GM23338 (cell line): Measurements from ENCODE around the gene SSTR3. TPM values are rescaled to one million over a fixed set of nuclear protein-coding genes. Genes with fewer than 3 reads are reported as not detected.

Experiments used
- ATAC-seq: fragments of 200-7000 bp; cut with Tn5 transposase; 3 replicates; pipeline ENCODE4 v1.9.1; 2020
- DNase-seq: peaks from one replicate; pipeline ENCODE4 v3.0.0-alpha.2; 2015; ENCODE audit warnings: low spot score
- H2AFZ ChIP-seq: fragments of 200-600 bp; sonication (generic); 2 replicates; pipeline ENCODE4 v1.8.0; 2016; ENCODE audit warnings: antibody characterized with exemption, mild to moderate bottlenecking, moderate library complexity
- H3F3A ChIP-seq: fragments of 200-600 bp; sonication (generic); replicated peaks from 2 replicates; pipeline ENCODE4 v1.8.0; 2017; ENCODE audit warnings: antibody characterized with exemption, mixed run types, low read depth
- H3K27ac ChIP-seq: fragments of 200-600 bp; sonication (generic); 2 replicates; pipeline ENCODE4 v1.6.1; 2016; ENCODE audit warnings: low read depth
- H3K27me3 ChIP-seq: fragments of 200-600 bp; sonication (generic); 2 replicates; pipeline ENCODE4 v1.8.0; 2016; ENCODE audit warnings: mild to moderate bottlenecking, mixed run types, moderate library complexity; ENCODE audit not compliant: insufficient read depth
- H3K36me3 ChIP-seq: fragments of 200-600 bp; sonication (generic); 2 replicates; pipeline ENCODE4 v1.8.0; 2016; ENCODE audit warnings: mild to moderate bottlenecking; ENCODE audit not compliant: insufficient read depth
- H3K4me1 ChIP-seq: fragments of 200-600 bp; sonication (generic); 2 replicates; pipeline ENCODE4 v1.8.0; 2016; ENCODE audit warnings: mild to moderate bottlenecking, moderate library complexity; ENCODE audit not compliant: insufficient read depth
- H3K4me2 ChIP-seq: fragments of 200-600 bp; sonication (generic); 2 replicates; pipeline ENCODE4 v1.7.1; 2017; ENCODE audit warnings: mixed run types
- H3K4me3 ChIP-seq: fragments of 200-600 bp; sonication (generic); 2 replicates; pipeline ENCODE4 v1.6.1; 2016; ENCODE audit warnings: mixed run types
- H3K79me2 ChIP-seq: fragments of 200-600 bp; sonication (generic); replicated peaks from 2 replicates; pipeline ENCODE4 v1.8.0; 2017; ENCODE audit warnings: mild to moderate bottlenecking; ENCODE audit not compliant: insufficient read depth
- H3K9me2 ChIP-seq: fragments of 200-600 bp; sonication (generic); 2 replicates; pipeline ENCODE4 v1.8.0; 2017; ENCODE audit not compliant: insufficient read depth
- H4K20me1 ChIP-seq: fragments of 200-600 bp; sonication (generic); replicated peaks from 2 replicates; pipeline ENCODE4 v1.8.0; 2017; ENCODE audit warnings: mild to moderate bottlenecking; ENCODE audit not compliant: insufficient read depth
- H3K27ac Mint-ChIP-seq: 2 replicates; pipeline ENCODE4 v1.8.0; 2020; ENCODE audit warnings: inconsistent platforms, mild to moderate bottlenecking, moderate library complexity, mixed read lengths
- H3K27me3 Mint-ChIP-seq: 3 replicates; pipeline ENCODE4 v1.8.0; 2022; ENCODE audit warnings: low read depth, mild to moderate bottlenecking, moderate library complexity, mixed read lengths, inconsistent platforms; ENCODE audit not compliant: insufficient read depth, poor library complexity
- H3K36me3 Mint-ChIP-seq: 3 replicates; pipeline ENCODE4 v1.8.0; 2021; ENCODE audit warnings: low read depth, mild to moderate bottlenecking, inconsistent platforms, moderate library complexity, mixed read lengths
- H3K4me1 Mint-ChIP-seq: 3 replicates; pipeline ENCODE4 v1.8.0; 2020; ENCODE audit warnings: mild to moderate bottlenecking, inconsistent platforms, mixed read lengths
- H3K4me3 Mint-ChIP-seq: 3 replicates; pipeline ENCODE4 v1.8.0; 2021; ENCODE audit warnings: moderate library complexity, mild to moderate bottlenecking, inconsistent platforms, mixed read lengths
- H3K9me3 Mint-ChIP-seq: 3 replicates; pipeline ENCODE4 v1.8.0; 2020; ENCODE audit warnings: moderate library complexity, mild to moderate bottlenecking, inconsistent platforms, mixed read lengths
- CTCF ChIP-seq, 2 experiments: fragments of 200-600 bp in 1 of 2; sonication (generic) in 1 of 2; conservative IDR thresholded peaks; 2 replicates each; pipeline versions ENCODE4 v1.5.1 to v1.6.1; 2016 to 2017; ENCODE audit warnings: antibody characterized with exemption in 2 of 2, low read depth in 2 of 2, mild to moderate bottlenecking in 2 of 2, moderate library complexity in 1 of 2
- EZH2 ChIP-seq: fragments of 200-600 bp; sonication (generic); IDR thresholded peaks from one replicate; pipeline ENCODE4 v1.8.0; 2017; ENCODE audit warnings: antibody characterized with exemption, mild to moderate bottlenecking, low read depth; ENCODE audit not compliant: unreplicated experiment
- JUNB ChIP-seq: IDR thresholded peaks from one replicate; pipeline ENCODE4 v1.6.1; 2016; ENCODE audit warnings: antibody characterized with exemption; ENCODE audit not compliant: unreplicated experiment
- STAT1 ChIP-seq: IDR thresholded peaks from one replicate; pipeline ENCODE4 v1.6.1; 2016; ENCODE audit warnings: antibody characterized with exemption; ENCODE audit not compliant: unreplicated experiment
- ZNF331 ChIP-seq: fragments of 250-450 bp; sonication (Bioruptor Pico); IDR thresholded peaks from 2 replicates; pipeline ENCODE4 v1.5.0; 2020; ENCODE audit warnings: low read depth, mild to moderate bottlenecking, moderate library complexity
- ZNF462 ChIP-seq: fragments of 250-450 bp; sonication (Bioruptor Pico); IDR thresholded peaks from 2 replicates; pipeline ENCODE4 v1.5.0; 2020; ENCODE audit warnings: mild to moderate bottlenecking, moderate library complexity
- polyA plus RNA-seq: library from polyadenylated mRNA; unstranded; fragments of >200 nt; fragmentation: Nextera tagmentation; extraction: Ambion mirVana; gene quantifications from 2 replicates; pipeline ENCODE4 v1.2.1, GENCODE V29; 2016
- total RNA-seq: library from RNA; depleted of rRNA; stranded (reverse); fragments of >200 nt; shearing (Covaris generic); gene quantifications from 2 replicates; pipeline ENCODE4 v1.2.3, GENCODE V29; 2014

SSTR3 gene
- total and polyA plus RNA-seq, 2 experiments from 2014 or later: 0.66 TPM; not detected in 1

GRCh38 chr22:37179126-37179470 is 33.2 kb downstream of the SSTR3 start (continued):
- TF ChIP-seq ZNF462 (CRISPR knock-in tag) (no peak), JUNB (no peak), STAT1 (no peak), EZH2 (no peak)

- Histone ChIP-seq H2AFZ (no peak overlapping the region), H3K27ac (no peak overlapping the region), H3K27me3 (no peaks in the 10 kb centered on the region), H3K4me1 (no peaks in the 10 kb centered on the region; the same call in 1 of the 2 replicates), H3K4me2 (no peak overlapping the region), H3F3A (no peaks in the 10 kb centered on the region), H3K9me2 (no peaks in the 10 kb centered on the region), H4K20me1 (no peaks in the 10 kb centered on the region), H3K4me3 (no peak overlapping the region), H3K79me2 (no peaks in the 10 kb centered on the region), H3K36me3 (no peaks in the 10 kb centered on the region)
- no peak for DNase-seq
- ATAC-seq: no peak; the same call in 2 of the 3 replicates
- Mint-ChIP-seq H3K27ac (no peak overlapping the region), H3K27me3 (peaks cover 7% of the 10 kb centered on the region), H3K9me3 (no peaks in the 10 kb centered on the region; the same call in 2 of the 3 replicates), H3K36me3 (no peaks in the 10 kb centered on the region; the same call in 2 of the 3 replicates), H3K4me3 (no peak overlapping the region), H3K4me1 (peaks cover 14% of the 10 kb centered on the region)
- TF ChIP-seq ZNF462 (CRISPR knock-in tag): no peak
- TF ChIP-seq CTCF (conservative IDR thresholded peaks at IDR 0.05; ENCODE audit: low read depth in 2 of 2): no peak
- TF ChIP-seq STAT1: no peak
- TF ChIP-seq ZNF331 (CRISPR knock-in tag): no peak
Measured at GRCh38 chr22:37178350-37179125, 33.7 kb downstream of the SSTR3 start.
